Gastroesophageal sphincter (tissue), 3 donors: ENCODE data around the gene AGBL5.

Experiments used
- CTCF ChIP-seq, 4 experiments: fragments of 200-600 bp in 2 of 4; fragments of 450-650 bp in 2 of 4; sonication (generic) in 1 of 4; IDR thresholded peaks; one replicate each; pipeline ENCODE4 v1.5.1; 2017 to 2019; ENCODE audit warnings: antibody characterized with exemption in 4 of 4, mild to moderate bottlenecking in 2 of 4, moderate library complexity in 2 of 4
- EP300 ChIP-seq: sonication (generic); formaldehyde crosslinking; IDR thresholded peaks from one replicate; pipeline ENCODE4 v1.6.1; 2017; ENCODE audit warnings: antibody characterized with exemption, mild to moderate bottlenecking
- POLR2A ChIP-seq, 2 donors: fragments of 450-650 bp; IDR thresholded peaks; one replicate each; pipeline ENCODE4 v1.6.1; 2017; ENCODE audit warnings: antibody characterized with exemption in 2 of 2, mild to moderate bottlenecking in 2 of 2, moderate library complexity in 1 of 2
- POLR2AphosphoS5 ChIP-seq: sonication (generic); formaldehyde crosslinking; IDR thresholded peaks from one replicate; pipeline ENCODE4 v1.6.1; 2017; ENCODE audit warnings: antibody characterized with exemption

DNA sequence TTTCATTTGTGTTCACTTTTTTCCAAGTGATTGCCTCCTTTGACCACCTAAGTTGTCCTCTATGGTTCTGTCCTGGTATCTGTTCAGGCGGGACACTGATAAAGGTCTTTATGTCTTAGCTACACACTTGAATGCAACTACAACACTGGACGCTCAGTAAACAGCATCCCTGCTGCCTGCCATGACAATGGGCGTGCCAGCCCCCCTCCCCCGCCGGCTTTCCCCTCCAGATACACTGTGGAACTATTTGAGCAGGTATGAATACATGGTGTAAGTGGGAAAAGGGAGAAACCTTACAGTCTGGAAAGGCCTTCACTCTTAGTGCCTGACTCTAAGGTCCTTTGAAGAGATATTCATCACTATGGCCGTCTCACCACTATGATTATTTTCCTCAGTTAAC, 5.7 kb downstream of the AGBL5 start:
- no peak for TF ChIP-seq CTCF (IDR thresholded peaks at IDR 0.05)
- TF ChIP-seq POLR2AphosphoS5: no peak
- no peak for TF ChIP-seq POLR2A (IDR thresholded peaks at IDR 0.05)
- TF ChIP-seq EP300: no peak
